K562 (cell line): ENCODE measurements around the gene AKT1S1. TPM values are rescaled to one million over a fixed set of nuclear protein-coding genes. Genes with fewer than 3 reads are reported as not detected.

Source experiments
- BACH1 ChIP-seq: fragments of 200-800 bp; sonication (Bioruptor generic); IDR thresholded peaks from 2 replicates; pipeline ENCODE4 v1.6.1; 2016; ENCODE audit warnings: missing genetic modification characterization, missing compliant biosample characterization
- CLOCK ChIP-seq: fragments of 250-450 bp; sonication (Bioruptor Pico); IDR thresholded peaks from 2 replicates; pipeline ENCODE4 v1.4.0; 2020; ENCODE audit warnings: mild to moderate bottlenecking, moderate library complexity, borderline replicate concordance
- CREM ChIP-seq: IDR thresholded peaks from 2 replicates; pipeline ENCODE4 v1.6.1; 2014; ENCODE audit warnings: antibody characterized with exemption, low read depth
- DIDO1 ChIP-seq: fragments of 450-650 bp; IDR thresholded peaks from 2 replicates; pipeline ENCODE4 v1.6.1; 2016; ENCODE audit warnings: low read depth, missing biosample characterization, missing genetic modification characterization
- DMBX1 ChIP-seq: fragments of 250-450 bp; sonication (Bioruptor Pico); IDR thresholded peaks from 2 replicates; pipeline ENCODE4 v1.8.0; 2022; ENCODE audit warnings: inconsistent platforms, mild to moderate bottlenecking, moderate library complexity, borderline replicate concordance
- ETV5 ChIP-seq: sonication (generic); formaldehyde crosslinking; IDR thresholded peaks from 2 replicates; pipeline ENCODE4 v1.4.0; 2020; ENCODE audit warnings: low read depth, mild to moderate bottlenecking, missing genetic modification reagents
- FOXJ3 ChIP-seq: sonication (generic); formaldehyde crosslinking; IDR thresholded peaks from 2 replicates; pipeline ENCODE4 v1.4.0; 2020; ENCODE audit warnings: mild to moderate bottlenecking, missing genetic modification reagents
- FOXM1 ChIP-seq, 2 experiments: fragments of 450-650 bp in 1 of 2; sonication (generic) in 1 of 2; formaldehyde crosslinking in 1 of 2; IDR thresholded peaks; 2 replicates each; pipeline versions ENCODE4 v1.6.1 to v1.9.0; 2017 to 2022; ENCODE audit warnings: low read depth in 2 of 2, mild to moderate bottlenecking in 2 of 2, missing genetic modification reagents in 1 of 2, moderate library complexity in 1 of 2
- HDAC2 ChIP-seq: fragments of 450-650 bp; IDR thresholded peaks from 2 replicates; pipeline ENCODE4 v1.6.1; 2016; ENCODE audit warnings: mild to moderate bottlenecking
- HNRNPH1 ChIP-seq: fragments of 200-400 bp; formaldehyde crosslinking; optimal IDR thresholded peaks from 2 replicates; pipeline ENCODE3; 2017; ENCODE audit warnings: low read depth, mild to moderate bottlenecking, low read length, moderate library complexity
- MYNN ChIP-seq, 2 experiments: sonication (generic); formaldehyde crosslinking in 1 of 2; IDR thresholded peaks; 2 replicates each; pipeline versions ENCODE4 v1.5.0 to v1.6.1; 2016 to 2020; ENCODE audit warnings: antibody characterized with exemption in 1 of 2, missing genetic modification reagents in 1 of 2
- NFE2L1 ChIP-seq: fragments of 450-650 bp; IDR thresholded peaks from 2 replicates; pipeline ENCODE4 v1.6.1; 2016; ENCODE audit warnings: missing genetic modification characterization, low read depth, mild to moderate bottlenecking, missing compliant biosample characterization, moderate library complexity, borderline replicate concordance
- PCBP2 ChIP-seq: fragments of 200-400 bp; formaldehyde crosslinking; IDR thresholded peaks from 2 replicates; pipeline ENCODE4 v1.6.1; 2018; ENCODE audit warnings: low read length, low read depth, mild to moderate bottlenecking, moderate library complexity; ENCODE audit not compliant: poor library complexity, severe bottlenecking
- PHB2 ChIP-seq: fragments of 450-650 bp; IDR thresholded peaks from 2 replicates; pipeline ENCODE4 v1.6.1; 2017; ENCODE audit warnings: low read depth
- PRMT5 ChIP-seq: sonication (generic); formaldehyde crosslinking; IDR thresholded peaks from 2 replicates; pipeline ENCODE4 v1.5.0; 2020; ENCODE audit warnings: missing genetic modification reagents
- PTBP1 ChIP-seq: fragments of 200-400 bp; formaldehyde crosslinking; IDR thresholded peaks from 2 replicates; pipeline ENCODE4 v1.6.1; 2017; ENCODE audit warnings: low read depth, low read length
- RBM25 ChIP-seq: fragments of 200-400 bp; formaldehyde crosslinking; IDR thresholded peaks from 2 replicates; pipeline ENCODE4 v1.6.1; 2018; ENCODE audit warnings: low read length, low read depth, moderate library complexity; ENCODE audit not compliant: severe bottlenecking
- SMAD3 ChIP-seq: fragments of 450-650 bp; formaldehyde crosslinking; conservative IDR thresholded peaks from 2 replicates; pipeline ENCODE4 v1.4.0; 2020; ENCODE audit warnings: mild to moderate bottlenecking
- SP1 ChIP-seq: sonication (generic); formaldehyde crosslinking; IDR thresholded peaks from 2 replicates; pipeline ENCODE4 v1.8.1; 2022; ENCODE audit warnings: mild to moderate bottlenecking, missing genetic modification reagents
- SRF ChIP-seq, 2 experiments: fragments of 250-450, 450-650 bp in 1 of 2; sonication (Bioruptor Pico) in 1 of 2; sonication (generic) in 1 of 2; formaldehyde crosslinking; IDR thresholded peaks; 2 replicates each; pipeline versions ENCODE4 v1.5.0 to v1.5.1; 2020 to 2022; ENCODE audit warnings: mild to moderate bottlenecking in 1 of 2, missing genetic modification reagents in 1 of 2
- TSC22D4 ChIP-seq: fragments of 450-650 bp; IDR thresholded peaks from 2 replicates; pipeline ENCODE4 v1.6.1; 2016; ENCODE audit warnings: missing genetic modification characterization, missing biosample characterization, control low read depth
- ZKSCAN1 ChIP-seq: fragments of 150-350 bp; IDR thresholded peaks from 2 replicates; pipeline ENCODE4 v1.6.1; 2016; ENCODE audit warnings: low read depth, low read length
- ZNF696 ChIP-seq: fragments of 250-450 bp; sonication (Bioruptor Pico); conservative IDR thresholded peaks from 2 replicates; pipeline ENCODE4 v1.4.0; 2020; ENCODE audit warnings: mild to moderate bottlenecking, moderate library complexity
- ZNF699 ChIP-seq: fragments of 250-450 bp; sonication (Bioruptor Pico); IDR thresholded peaks from 2 replicates; pipeline ENCODE4 v1.8.0; 2021; ENCODE audit warnings: mild to moderate bottlenecking, moderate library complexity; ENCODE audit not compliant: insufficient replicate concordance
- ZNF75A ChIP-seq: fragments of 450-650 bp; formaldehyde crosslinking; IDR thresholded peaks from 2 replicates; pipeline ENCODE4 v1.4.0; 2020; ENCODE audit warnings: mild to moderate bottlenecking
- polyA plus RNA-seq, 8 experiments: library from polyadenylated mRNA; depleted of rRNA in 4 of 8; stranded (reverse) in 5 of 8; unstranded in 3 of 8; fragments of >200 nt; fragmentation: Nextera tagmentation in 2 of 8; fragmentation: Illumina TruSeq in 1 of 8; extraction: Ambion mirVana in 2 of 8; extraction: Trizol in 1 of 8; gene quantifications; 2 replicates each; pipeline versions ENCODE4 v1.2.1 to v1.2.3, GENCODE V29; 2011 to 2014; ENCODE audit warnings: inconsistent platforms in 1 of 8, missing spikeins in 1 of 8
- total RNA-seq, 7 experiments: library from RNA; depleted of rRNA in 6 of 7; stranded (reverse); fragments of >200 nt in 6 of 7; fragmentation: Illumina TruSeq in 2 of 7; extraction: Trizol in 2 of 7; gene quantifications; 2 replicates each; pipeline versions ENCODE4 v1.2.1 to v1.2.3, GENCODE V29; 2011 to 2021; ENCODE audit warnings: low replicate concordance in 1 of 7

The AKT1S1 gene
- total and polyA plus RNA-seq, 9 of the 15 experiments (the other 6 are each of a cell fraction or from before 2014, with no cell fraction given): 1.2 to 50.3 (median 17.1) TPM

- TF ChIP-seq CLOCK (no peak), HDAC2 (peak; percentile 78), PHB2 (no peak; the same call in 1 of the 2 replicates), MYNN (IDR thresholded peaks at IDR 0.05) (no peak; the same call in 1 of the 2 replicates), MYNN (CRISPR knock-in tag; IDR thresholded peaks at IDR 0.05) (no peak), NFE2L1 (tag) (no peak), ZKSCAN1 (no peak), FOXM1 (IDR thresholded peaks at IDR 0.05; ENCODE audit: low read depth) (no peak), FOXM1 (CRISPR knock-in tag; IDR thresholded peaks at IDR 0.05; ENCODE audit: low read depth) (no peak), TSC22D4 (tag) (no peak), PTBP1 (no peak), PCBP2 (no peak), PRMT5 (no peak; the same call in 1 of the 2 replicates), RBM25 (no peak), DIDO1 (tag) (no peak), DMBX1 (no peak), SP1 (CRISPR knock-in tag) (peak; percentile 96), SRF (CRISPR knock-in tag; IDR thresholded peaks at IDR 0.05) (no peak), SMAD3 (0 out of 2 replicates have a peak, but pooled peaks have one; percentile 17), FOXJ3 (CRISPR knock-in tag) (no peak), ETV5 (no peak), CREM (peak; percentile 97), ZNF699 (no peak), ZNF75A (CRISPR knock-in tag) (no peak), HNRNPH1 (no peak), BACH1 (tag) (no peak; the same call in 1 of the 2 replicates), ZNF696 (CRISPR knock-in tag) (no peak)
Measured at GRCh38 chr19:49850487-49851342, 26.4 kb downstream of the AKT1S1 start, which contains the start of gene PTOV1 (continued).
